GM18907 (cell line): ENCODE results near the gene BRPF3.
A peak's percentile ranks its signal among the peaks of the same experiment; 100 is the strongest.

ENCODE experiments used
- ATAC-seq: cut with Tn5 transposase; IDR thresholded peaks from one replicate; pipeline ENCODE4 v1.9.1; 2021; ENCODE audit warnings: mild to moderate bottlenecking, moderate library complexity; ENCODE audit not compliant: unreplicated experiment

The BRPF3 gene

DNA sequence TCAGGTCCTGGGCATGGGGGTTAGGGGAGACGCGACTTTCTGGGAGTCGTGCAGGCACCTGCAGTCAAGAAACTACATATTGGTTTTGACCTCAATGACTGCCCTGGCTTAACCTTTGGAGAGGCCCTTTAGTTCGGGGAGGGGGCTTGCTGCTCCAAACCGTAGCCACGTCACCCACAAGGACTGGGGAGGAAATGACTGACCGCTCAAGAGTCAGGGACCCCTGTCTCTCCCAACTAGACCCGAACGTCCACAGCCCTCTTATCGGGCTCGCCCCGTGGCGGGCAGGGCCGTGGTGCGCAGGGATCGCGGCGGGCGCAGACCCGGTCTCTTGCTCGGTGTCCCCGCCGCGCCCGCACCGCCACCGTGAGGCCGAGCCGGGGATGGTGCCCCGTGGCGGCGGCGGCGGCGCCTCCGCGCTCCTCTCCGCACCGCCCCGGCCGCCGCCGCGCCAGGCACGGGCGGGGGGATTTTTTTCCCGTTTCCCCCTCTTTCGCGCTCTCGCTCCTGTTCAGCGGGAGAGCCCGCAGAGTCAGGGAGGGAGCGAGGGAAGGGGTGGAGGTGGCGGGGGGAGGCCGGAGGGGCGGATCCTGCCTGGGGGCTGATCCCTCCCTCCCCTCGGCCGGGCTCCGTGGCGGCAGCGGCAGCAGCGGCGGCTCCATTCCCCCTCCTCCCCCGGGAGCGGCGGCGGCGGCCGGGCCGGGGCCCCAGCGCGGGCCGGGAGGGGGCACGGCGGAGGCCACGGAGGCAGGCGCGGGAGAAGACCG lies at the start of gene BRPF3:
BRPF3 (plus strand) TSS at position 632 of the 767 bp plus-strand sequence. CDS start 3,579 bp downstream, outside the sequence.
- ATAC-seq: peak; percentile 66

DNA sequence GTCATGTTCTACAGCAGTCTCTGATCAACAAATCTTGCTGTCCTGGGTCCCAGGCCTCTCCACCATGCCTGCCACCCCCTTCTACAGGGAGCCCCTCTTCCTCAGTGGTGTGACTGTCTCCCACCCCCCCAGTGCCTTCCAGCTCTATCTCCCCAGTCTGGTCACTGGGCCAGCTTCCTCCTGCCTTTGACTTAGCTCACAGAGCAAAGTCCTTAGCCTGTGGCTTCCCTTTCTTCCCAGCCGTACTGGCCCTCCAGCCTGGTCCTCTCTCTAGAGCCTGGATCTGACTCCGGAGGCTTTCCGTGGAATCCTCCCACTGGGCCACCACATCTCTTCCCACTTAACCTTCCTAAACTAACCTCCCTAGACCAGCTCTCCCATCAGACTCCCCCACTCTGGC lies 49.2 kb upstream of the BRPF3 start:
- no peak for ATAC-seq

DNA sequence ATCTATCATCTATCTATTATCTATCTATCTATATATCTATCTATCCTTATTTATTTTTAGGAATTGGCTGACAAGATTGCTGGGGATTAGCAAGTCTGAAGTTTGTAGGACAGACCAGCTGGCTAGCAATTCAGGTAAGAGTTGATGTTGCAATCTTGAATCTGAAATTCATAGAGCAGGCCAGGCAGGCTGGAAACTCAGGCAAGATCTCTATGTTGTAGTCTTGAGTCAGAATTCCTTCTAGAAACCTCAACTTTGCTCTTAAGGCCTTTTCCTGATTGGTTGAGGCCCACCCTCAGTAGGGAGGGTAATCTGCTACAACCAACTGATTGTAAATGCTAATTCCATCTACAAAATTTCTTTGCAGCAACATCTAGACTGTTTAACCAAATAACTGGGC lies 47.1 kb upstream of the BRPF3 start:
- no peak for ATAC-seq

DNA sequence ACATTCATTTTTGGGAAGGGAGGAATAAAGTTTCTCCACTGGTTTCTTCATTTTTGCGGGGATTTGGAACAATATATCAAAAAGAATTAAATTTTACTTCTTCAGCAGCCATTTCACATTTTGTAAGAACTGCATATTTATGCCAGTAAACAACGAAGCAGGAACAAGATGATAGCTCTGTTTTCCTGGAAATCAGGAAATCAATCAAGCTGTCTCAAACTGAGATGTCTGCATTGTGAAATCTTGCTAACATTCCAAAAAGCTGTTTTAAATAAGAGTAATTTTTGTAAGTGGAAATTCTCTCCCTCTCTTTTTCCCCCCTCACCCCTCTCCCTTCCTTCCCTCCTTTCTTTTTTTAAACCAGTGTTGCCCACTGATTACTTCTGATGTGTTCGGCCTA lies 46.3 kb upstream of the BRPF3 start:
- ATAC-seq: no peak

DNA sequence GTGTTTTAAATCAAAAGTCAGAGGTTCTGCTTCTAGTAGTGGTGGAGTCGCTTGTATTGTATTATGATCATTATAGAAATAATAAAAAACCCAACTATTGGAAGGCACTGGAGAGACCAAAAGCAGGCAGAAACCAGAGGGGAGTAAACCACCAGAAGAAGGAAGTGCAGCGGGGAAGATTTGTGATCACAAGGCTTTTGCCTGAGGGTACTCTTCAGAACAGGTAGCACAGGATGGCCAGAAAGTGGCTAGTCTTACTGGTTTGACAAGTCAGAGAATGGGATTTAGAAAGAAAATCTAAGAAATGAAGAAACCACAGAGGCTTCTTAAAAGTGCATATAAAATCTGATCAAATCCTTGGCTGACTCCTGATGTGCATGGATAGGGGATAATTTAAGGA lies 42.3 kb upstream of the BRPF3 start:
- no peak for ATAC-seq

DNA sequence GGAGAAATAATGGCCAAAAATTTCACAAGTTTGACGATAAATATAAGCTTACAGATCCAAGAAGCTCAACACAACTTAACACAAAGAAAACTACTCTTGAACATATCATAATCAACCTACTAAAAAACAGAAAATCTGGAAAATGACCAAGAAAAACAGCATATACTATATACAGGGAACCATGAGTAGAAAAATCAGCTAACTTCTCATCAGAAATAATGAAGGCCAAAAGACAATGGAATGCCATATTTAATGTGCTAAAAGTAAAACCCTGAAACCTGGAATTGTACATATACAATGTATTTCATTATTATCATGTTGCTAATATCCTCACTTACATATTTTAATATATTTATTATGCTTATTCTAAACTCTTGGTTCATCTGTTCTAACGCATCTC lies 40.9 kb upstream of the BRPF3 start:
- no peak for ATAC-seq

DNA sequence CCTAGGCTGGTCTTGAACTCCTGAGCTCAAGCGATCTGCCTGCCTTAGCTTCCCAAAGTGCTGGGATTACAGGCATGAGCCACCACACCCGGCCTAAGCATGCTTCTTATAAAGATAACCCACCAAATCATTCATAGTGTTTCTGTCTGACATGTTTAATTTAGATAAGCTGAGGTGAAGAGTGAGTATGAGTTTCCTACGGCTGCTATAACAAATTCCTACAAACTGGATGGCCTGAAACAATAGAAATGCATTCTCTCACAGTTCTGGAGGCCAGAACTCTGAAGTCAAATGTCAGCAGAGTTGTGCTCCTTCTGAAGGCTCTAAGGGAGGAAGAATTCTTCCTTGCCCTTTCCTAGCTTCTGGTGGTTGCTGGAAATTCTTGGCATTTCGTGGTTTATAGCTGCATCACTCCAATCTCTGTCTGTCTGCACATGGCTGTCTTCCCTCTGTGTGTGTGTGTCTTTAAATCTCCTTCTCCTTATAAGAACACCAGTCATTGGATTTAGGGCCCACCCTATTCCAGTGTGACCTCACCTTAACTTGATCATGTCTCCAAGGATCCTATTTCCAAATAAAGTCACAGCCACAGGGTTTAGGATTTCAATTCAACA lies 36.3 kb upstream of the BRPF3 start:
- no peak for ATAC-seq

DNA sequence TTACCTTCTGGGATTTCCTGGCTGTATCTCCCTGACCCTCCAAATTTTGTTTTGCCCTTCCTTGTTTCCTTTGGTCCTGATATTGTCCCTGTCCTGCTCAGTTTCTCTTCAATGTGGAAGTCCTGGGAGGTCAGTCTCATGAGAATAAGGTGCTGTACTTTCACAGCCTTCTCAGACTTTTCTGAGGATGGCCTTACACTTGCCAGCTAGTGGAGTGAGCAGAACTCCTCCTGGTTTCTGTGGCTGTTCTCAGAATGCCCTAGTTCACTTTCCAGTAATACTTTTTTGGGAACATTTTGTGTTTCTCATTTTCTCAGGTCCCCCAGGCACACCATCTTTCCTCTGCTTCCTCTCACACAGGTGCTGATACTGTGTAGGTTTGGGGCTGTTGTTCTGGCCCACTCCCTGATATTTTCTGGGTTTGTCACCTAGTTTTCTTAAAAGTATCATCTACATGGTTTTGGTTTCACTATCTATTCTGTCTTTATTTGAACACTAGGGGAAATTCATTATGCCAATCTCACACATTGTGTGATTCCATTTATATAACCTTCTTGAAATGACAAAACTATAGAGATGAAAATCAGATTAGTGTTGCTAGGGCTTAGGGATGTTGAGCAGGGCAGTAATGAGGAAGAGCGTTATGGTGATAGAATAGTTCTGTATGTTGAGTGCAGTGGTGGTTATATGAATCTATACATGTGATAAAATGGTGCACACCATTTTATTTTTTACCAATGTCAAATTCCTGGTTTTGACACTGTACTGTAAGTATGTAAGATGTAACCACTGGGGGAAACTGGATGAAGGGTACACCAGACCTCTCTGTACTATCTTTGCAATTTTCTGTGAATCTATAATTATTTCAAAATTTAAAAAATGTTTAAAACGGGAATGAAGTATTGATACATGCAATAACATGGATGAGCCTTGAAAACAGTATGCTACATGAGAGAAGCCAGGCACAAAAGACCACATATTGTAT lies 27.2 kb upstream of the BRPF3 start:
- no peak for ATAC-seq

DNA sequence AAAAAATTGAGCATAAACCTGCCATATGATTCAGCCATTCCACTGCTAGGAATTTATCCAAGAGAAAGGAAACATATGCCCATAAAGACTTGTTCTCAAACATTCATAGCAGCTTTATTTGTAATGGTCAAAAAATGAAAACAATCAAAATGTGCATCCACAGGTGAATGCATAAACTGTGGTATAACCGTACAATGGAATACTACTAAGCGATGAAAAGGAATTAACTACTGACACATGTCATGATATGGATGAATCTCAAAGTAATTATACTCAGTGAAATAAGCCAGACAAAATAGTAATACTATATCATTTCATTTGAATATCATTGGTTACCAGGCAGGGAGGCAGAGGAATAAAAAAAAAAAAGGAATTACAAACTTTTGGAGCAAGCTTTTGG lies 25.8 kb upstream of the BRPF3 start:
- no peak for ATAC-seq

DNA sequence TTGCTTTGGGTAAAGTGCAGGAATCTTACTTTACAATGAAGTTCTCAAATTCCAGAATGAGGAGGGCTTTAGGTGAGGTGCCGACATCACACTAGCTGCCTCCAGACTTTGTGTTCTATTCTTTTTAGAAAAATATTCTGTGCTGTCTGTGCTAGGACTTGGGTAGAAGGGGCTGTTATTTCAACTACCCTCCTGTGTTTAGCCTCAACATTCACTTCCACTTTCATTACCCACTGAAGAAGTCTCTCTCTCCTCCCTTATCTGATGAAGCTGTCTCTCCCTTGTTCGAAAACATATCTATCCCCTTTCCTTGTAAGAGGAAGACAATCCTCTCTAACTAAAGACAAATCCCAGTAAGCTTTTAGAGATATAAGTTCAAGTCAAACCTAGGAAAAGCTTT lies 25.0 kb upstream of the BRPF3 start:
- ATAC-seq: no peak

DNA sequence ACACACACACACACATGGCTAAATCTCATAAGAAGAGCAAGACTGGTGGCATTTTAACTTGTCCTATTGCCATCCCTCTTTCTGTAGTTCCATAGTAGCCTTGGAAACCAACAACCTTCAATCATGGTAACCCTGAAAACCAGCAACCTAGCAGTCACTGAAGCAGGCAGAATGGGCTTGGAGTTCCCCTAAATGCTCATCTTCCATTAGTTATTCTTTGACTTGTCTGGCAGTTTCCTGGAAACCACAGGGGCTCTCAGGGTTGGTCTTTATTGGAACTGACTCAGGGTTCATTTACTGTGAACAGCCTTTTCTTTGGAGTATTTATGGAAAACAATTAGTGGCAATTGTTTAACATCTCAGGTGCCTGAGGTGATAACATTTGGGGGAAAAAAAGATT lies 19.4 kb upstream of the BRPF3 start:
- no peak for ATAC-seq

DNA sequence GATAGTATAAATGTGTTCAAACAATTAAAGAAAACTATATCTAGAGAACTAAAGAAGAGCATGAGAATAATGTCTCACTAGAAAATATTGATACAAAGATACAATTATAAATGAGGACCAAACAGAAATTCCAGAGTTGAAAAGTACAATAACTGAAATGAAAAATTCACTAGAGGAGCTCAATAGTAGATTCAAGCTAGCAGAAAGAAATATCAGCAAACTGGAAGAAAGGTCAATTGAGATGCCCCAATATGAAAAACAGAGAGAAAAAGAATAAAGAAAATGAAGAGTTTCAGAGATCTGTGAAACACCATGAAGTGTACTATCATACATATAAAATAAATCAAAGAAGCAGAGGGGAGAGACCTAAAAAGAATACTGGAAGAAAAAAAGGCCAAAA lies 18.0 kb upstream of the BRPF3 start:
- no peak for ATAC-seq

DNA sequence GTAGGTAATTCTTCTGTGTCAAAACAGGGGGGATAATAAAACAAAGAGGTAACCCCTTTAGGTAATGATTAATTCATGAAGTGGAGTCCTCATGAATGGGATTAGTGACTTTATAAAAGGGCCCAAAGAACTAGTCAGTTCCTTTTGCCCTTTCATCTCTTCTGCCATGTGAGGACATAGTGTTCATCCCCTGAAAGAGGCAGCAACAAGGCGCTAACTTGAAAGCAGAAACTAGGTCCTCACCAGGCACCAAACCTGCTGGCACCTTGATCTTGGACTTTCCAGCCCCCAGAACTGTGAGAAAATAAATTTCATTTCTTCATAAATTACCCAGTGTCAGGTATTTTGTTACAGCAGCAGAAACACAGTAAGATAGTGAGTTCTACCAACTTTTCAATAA lies 16.4 kb upstream of the BRPF3 start:
- ATAC-seq: no peak

DNA sequence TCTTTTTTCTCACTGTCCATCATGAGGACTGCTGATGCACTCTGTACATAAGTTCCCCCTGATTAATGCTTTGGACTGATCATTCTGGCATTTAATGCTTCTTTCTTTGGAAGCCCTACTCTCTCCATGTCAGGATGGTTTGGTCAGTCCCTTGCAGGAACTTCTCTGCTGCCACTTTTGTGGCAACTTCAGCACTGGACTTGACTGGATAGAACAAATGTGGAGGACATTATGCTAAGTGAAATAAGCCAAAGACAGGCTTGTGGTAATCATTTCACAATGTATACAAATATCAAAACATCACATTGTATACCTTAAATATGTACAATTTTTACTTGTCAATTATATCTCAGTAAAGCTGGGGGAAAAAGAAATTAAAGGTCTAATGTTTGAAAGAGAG lies 12.2 kb upstream of the BRPF3 start:
- ATAC-seq: no peak

DNA sequence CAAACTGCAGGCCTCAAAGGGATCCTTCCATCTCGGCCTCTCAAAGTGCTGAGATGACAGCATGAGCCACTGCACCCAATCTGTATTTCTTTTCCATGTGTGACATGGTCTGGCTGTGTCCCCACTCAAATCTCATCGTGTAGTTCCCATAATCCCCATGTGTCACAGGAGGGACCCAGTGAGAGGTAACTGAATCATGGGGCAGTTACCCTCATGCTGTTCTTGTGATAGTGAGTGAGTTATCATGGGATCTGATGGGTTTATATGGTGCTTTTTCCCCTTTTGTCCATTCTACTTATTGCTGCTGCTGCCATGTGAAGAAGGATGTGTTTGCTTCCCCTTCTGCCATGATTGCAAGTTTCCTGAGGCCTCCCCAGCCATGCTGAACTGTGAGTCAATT lies 10.3 kb upstream of the BRPF3 start:
- ATAC-seq: no peak

DNA sequence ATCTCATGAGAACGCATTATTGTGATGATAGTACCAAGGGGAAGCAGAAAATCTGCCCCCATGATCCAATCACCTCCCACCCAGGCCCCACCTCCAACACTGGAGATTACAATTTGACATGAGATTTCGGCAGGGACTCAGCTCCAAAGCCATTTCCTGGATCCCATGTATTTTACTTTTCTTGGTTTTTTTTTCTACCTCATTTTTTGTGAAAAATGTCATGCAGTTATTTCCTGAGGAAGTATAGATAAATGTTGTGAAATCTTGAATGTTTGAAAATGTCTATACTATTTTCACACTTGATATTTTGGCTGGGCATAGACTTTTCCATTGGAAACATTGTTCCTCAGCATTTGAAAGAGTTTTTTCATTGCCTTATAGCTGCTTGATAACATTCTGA lies 9.1 kb upstream of the BRPF3 start:
- no peak for ATAC-seq

DNA sequence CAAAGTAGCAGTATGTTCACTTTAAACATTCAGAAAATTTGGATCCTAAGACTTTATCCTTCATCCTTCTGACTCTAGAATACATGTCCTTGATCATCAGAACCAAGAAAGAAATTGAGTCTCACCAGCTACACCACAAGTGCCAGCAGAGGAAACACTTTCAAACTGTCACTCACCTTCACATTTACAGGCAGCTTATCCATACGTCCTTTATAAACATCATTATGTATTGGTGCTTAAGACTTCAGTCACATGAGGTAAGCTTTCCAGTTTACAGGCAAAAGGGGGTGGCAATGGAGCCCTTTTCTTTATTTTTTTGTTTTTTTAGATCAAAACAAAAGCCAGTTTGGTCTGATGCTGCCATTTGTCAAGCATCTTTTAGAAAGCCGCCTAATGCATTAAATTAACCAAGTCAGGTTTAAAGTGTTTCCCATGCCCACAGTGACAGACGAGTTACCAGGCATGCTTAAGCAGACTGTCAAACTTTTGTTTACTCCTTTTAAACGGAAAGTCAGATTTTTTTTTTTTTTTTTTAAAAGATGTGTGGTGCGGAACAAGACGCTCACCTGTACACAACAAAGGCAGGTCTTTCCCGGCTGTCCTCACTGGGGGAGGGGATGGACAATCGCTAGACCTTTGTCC lies 952 bp upstream of the BRPF3 start:
- no peak for ATAC-seq

DNA sequence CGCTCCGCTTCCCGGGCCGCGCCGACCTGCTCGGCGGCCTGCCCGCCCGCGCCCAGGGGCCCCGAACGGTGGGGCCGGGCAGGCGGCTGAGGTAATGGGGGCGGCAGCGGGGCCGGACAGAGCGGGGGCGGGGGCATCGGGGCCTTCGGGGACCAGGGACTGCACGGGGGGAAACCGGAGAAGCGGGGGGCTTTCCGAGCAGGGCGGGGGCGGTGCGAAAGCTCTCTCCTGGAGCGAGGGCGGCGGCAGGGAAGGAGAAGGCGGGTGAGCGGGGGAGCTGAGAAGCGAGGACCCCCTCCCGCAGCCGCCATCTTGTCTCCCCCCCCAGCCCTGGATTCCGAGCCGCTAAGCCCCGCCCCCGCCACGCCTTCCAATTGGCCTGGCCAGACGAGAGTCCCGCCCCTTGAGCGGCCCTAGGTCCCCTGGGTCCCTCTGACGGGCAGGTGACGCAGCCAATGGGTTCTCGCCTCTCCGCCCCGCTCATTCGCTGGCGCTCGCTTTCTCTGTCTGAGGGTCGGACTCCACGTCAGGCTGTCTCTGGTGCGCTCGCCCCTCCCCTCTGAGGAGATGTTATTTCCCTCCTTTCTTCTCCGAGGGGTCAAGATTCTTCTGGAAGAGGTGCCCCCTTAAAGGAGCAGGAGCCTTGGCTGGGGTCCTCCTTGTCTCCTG lies 470 bp downstream of the BRPF3 start:
- peak; percentile 94 for ATAC-seq

DNA sequence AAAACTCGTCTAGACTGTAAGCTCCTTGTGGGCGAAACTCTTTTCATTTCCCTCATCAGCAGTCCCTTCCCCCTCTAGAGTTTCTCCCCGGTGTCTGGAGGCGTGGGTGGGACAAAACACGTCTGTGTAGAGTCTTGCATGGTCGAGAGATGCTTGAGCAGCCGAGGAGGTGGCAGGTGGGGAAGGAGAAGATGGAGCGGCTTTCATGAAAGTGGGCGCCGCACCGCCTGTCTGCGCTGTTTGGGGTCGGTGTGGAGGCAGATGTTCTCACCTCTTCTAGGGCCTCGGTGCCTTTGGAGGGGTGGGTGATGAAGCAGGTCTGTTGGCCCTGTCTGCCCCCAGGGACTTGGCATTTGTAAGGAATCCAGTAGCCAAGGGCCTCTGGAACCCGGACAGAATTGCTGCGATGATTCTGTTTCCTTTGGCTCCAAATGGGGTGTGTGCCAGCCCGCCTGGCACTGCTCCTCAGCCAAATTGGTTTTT lies 1.2 kb downstream of the BRPF3 start:
- ATAC-seq: no peak

DNA sequence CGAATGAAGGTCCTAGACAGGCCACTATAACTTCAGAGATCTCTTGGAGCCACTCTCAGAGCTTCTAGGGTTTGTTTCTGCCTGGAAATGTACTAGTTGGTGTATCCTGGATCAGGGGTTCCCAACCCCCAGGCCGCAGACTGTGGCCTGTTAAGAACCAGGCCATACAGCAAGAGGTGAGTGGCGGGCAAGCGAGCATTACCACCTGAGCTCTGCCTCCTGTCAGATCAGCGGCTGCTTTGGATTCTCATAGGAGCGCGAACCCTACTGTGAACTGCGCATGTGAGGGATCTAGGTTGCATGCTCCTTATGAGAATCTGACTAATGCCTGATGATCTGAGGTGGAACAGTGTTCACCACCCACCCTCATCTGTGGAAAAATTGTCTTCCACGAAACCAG lies 2.4 kb downstream of the BRPF3 start:
- ATAC-seq: no peak
